Daoy (cell line): ENCODE data around the gene SLCO3A1. TPM values are rescaled to one million over a fixed set of nuclear protein-coding genes. Genes with fewer than 3 reads are reported as not detected.

Experiments
- DNase-seq: peaks from one replicate; pipeline ENCODE4 v3.0.0-alpha.2; 2015; ENCODE audit warnings: low read depth
- total RNA-seq: library from RNA; depleted of rRNA; stranded (reverse); fragments of >200 nt; shearing (Covaris generic); gene quantifications from 2 replicates; pipeline ENCODE4 v1.2.3, GENCODE V29; 2014; rRNA removed

SLCO3A1 gene
- total RNA-seq, result 2.3 and 2.9 TPM in 2 replicates

GRCh38 chr15:91853511-91853947 lies at the start of gene SLCO3A1:
SLCO3A1 (plus strand) TSS chr15:91853708.
- peak; percentile 83 for DNase-seq

GRCh38 chr15:91807122-91807521 lies 46.4 kb upstream of the SLCO3A1 start:
- DNase-seq, result no peak

- DNase-seq, result no peak
Measured at GRCh38 chr15:91813924-91814323, 39.6 kb upstream of the SLCO3A1 start.

GRCh38 chr15:91816942-91817341 lies 36.6 kb upstream of the SLCO3A1 start:
- no peak for DNase-seq

- peak; percentile 23 for DNase-seq
Measured at GRCh38 chr15:91821458-91821857, 32.0 kb upstream of the SLCO3A1 start.

- no peak for DNase-seq
Measured at GRCh38 chr15:91824256-91824655, 29.3 kb upstream of the SLCO3A1 start.

GRCh38 chr15:91826443-91826842 lies 27.1 kb upstream of the SLCO3A1 start:
- no peak for DNase-seq

GRCh38 chr15:91833056-91833455 lies 20.5 kb upstream of the SLCO3A1 start:
- no peak for DNase-seq

- DNase-seq, result no peak
Measured at GRCh38 chr15:91839867-91840266, 13.6 kb upstream of the SLCO3A1 start.

GRCh38 chr15:91841861-91842260 lies 11.6 kb upstream of the SLCO3A1 start:
- no peak for DNase-seq

GRCh38 chr15:91844341-91844740 lies 9.2 kb upstream of the SLCO3A1 start:
- no peak for DNase-seq

GRCh38 chr15:91844928-91845327 lies 8.6 kb upstream of the SLCO3A1 start:
- no peak for DNase-seq

GRCh38 chr15:91845720-91846119 lies 7.8 kb upstream of the SLCO3A1 start:
- DNase-seq, result no peak

GRCh38 chr15:91849180-91849579 lies 4.3 kb upstream of the SLCO3A1 start:
- DNase-seq, result no peak

- no peak for DNase-seq
Measured at GRCh38 chr15:91849749-91850161, 3.8 kb upstream of the SLCO3A1 start.

- DNase-seq, result peak; percentile 70
Measured at GRCh38 chr15:91852741-91853510, 582 bp upstream of the SLCO3A1 start.

- DNase-seq, result peak; percentile 53
Measured at GRCh38 chr15:91853948-91854638, 585 bp downstream of the SLCO3A1 start.

GRCh38 chr15:91854639-91854990 lies 1.1 kb downstream of the SLCO3A1 start:
- no peak for DNase-seq

- DNase-seq, result no peak
Measured at GRCh38 chr15:91855241-91855640, 1.7 kb downstream of the SLCO3A1 start.

GRCh38 chr15:91855684-91856489 lies 2.4 kb downstream of the SLCO3A1 start:
- DNase-seq, result peak; percentile 47

- no peak for DNase-seq
Measured at GRCh38 chr15:91857224-91857585, 3.7 kb downstream of the SLCO3A1 start.

GRCh38 chr15:91857772-91858171 lies 4.3 kb downstream of the SLCO3A1 start:
- no peak for DNase-seq
